Measurements from ENCODE around the gene LLCFC1.

The LLCFC1 gene

DNA sequence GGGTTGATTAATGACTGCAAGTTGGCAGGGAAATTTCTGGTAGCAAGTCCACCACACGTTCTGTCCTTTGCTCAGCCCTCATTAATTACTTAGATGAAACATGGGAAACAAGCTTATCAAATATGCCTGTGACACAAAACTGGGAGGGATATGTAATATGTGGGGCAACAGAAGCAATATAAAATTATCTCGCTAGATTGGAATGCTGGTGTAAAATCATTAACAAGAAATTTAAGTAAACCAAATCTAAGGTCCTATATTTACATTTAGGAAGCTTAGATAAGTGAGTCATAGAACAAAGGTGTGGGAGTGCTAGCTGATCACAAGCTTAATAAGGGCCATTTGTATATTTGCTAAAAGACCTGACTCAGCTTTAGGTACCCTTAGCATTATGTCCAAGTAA, 29.3 kb upstream of the LLCFC1 start:
- DNase-seq (ENCODE audit: low read depth, low spot score) = no peak

DNA sequence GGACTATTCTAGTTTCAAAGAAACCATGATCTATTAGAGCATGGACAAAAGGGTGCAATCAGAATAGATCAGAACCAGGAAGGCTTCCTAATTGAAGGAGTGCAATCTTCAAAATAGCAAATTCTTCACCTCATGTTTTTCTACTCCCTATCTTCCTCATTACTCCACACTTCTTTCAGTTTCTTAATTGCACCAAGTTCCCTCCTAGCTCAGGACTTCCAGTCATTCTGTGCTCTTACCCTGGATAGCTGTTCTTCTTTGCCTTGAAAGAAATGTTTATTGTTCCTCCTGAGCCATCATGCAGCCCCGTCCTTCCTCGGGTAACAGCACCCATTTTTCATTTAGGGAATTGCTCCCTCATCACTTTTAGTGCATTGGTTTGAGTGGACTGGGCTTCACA, 28.8 kb upstream of the LLCFC1 start:
- DNase-seq (ENCODE audit: low read depth, low spot score) = no peak

DNA sequence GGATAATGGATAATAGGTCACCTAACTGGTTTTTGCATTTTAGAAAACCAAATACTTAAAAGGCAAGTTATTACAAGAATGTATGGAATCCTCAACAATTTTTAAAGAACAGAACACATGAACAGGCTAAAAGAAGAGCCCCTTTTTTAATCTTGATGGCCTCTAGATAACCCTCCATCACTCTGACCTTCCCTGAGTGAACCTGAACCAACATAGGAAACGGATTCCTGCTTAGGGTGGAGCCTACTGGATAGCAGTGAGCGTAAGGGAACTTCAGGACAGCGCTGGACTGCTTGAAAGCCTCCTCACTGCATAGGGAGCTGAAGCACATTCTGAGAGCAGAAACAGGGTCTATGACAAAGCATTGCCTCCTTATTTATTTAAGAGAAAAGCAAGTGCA, 26.2 kb upstream of the LLCFC1 start:
- no peak for DNase-seq (ENCODE audit: low read depth, low spot score)

DNA sequence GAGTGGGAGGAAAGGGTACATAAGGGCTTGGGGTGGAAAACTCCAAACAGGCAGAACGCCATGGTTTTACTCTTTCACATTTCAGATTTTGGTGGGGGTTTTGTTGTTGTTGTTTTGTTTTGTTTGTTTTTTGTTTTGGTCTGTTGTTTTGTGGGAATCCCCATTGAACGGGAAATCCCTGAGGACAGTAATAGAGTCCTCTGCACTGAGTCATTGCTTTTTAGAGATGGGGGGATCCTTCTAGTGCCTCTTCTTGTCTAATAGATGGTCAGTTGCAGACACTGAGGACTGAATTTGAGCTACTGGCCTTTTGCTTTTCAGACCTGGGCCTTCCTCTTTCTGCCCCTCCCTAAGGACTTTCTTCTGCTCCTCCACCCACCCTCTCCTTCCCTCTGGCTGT, 25.7 kb upstream of the LLCFC1 start:
- no peak for DNase-seq (ENCODE audit: low read depth, low spot score)

DNA sequence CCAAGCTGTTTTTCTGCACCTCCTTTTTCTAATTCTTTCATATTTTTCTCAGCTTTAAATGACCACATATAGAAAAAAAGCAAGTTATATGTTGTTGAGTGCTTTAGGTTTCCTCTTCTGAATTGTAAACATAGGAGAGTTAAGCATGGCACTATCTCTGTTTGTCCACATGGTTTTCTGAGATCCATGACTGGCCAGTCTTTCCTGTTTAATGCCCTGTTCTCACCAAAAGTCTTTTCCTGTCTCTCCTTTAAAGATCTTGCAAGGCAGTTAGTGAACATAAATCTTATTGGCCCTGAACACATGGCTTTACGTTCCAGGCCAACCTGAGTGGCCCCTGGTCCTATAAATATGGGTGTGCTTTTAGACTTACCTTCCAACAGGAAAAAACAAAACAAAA, 25.2 kb upstream of the LLCFC1 start:
- no peak for DNase-seq (ENCODE audit: low read depth, low spot score)

DNA sequence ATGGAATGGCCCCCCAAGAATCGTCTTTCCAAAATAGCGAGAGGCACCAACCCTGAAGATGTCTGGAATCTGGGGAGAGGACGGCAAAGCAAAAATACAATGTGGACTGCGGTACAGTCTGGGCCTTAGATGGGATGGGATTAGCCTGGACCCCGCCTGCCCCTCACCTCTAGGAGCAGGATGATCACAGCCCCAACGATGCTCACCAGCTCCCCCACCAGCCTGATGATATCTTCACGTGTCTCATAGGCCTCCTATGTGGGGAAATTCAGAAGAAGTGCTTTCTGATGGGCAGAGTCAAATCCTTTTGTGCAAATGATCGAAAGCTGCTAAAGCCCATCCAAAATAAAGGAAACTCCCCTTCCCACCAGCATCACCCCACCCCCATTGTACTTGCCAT, 24.0 kb upstream of the LLCFC1 start:
- DNase-seq (ENCODE audit: low read depth, low spot score) = no peak

DNA sequence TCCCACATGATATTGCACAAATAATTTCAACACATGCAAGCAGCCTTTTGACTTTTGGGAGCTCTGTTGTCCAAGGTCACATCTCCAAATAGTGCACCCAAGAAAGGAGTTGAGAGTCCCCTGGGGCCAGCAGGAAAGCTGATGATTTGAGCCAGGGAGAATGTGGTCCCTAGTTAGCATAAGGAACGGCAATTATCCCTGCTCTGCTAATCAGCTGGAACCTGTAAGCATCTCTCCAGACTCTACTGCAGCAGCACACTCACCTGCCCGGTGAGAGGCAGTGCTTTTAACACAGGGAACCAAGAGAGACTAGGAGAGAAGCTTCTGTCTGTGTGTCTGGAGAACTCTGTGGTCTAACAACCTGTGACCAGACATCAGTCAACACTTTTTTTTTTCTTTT, 22.8 kb upstream of the LLCFC1 start:
- DNase-seq (ENCODE audit: low read depth, low spot score) = no peak

DNA sequence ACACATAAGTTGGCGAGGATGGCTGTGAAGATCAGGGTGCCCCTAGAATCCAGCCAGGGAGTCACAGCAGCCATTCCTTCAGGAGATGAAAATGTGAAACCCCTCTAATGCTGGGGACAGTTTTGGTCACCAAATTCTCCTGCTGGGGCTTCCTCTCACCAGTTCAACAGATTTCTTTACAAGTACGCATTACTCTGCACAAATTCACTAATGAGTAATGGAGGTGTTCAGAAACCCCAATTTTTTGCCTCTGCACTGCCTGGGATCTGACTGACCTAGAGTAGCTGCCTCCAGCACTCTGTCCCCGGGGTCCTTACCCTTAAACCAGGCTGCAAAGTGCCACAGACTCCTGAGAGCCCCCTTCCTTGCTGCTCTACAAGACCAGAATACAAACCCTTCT, 21.8 kb upstream of the LLCFC1 start:
- no peak for DNase-seq (ENCODE audit: low read depth, low spot score)

DNA sequence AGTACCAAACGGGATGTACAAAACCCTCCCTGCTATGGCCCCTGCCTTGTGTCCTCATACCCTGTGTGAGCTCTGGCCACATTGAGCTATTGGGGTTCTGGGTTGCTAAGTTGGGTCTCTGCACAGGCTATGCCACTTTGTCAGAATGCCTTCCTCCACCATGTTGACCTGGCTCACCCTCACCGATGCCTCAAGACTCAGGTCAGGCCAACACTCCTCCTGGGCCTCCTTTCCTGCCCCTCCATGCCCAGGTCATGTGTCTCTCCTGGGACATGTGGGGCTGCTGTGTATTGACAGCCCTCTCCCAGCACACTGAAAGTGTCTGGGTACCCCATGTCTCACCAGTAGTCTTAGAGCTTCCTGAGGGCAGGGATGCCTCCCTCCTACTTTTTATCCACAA, 20.4 kb upstream of the LLCFC1 start:
- no peak for DNase-seq (ENCODE audit: low read depth, low spot score)

DNA sequence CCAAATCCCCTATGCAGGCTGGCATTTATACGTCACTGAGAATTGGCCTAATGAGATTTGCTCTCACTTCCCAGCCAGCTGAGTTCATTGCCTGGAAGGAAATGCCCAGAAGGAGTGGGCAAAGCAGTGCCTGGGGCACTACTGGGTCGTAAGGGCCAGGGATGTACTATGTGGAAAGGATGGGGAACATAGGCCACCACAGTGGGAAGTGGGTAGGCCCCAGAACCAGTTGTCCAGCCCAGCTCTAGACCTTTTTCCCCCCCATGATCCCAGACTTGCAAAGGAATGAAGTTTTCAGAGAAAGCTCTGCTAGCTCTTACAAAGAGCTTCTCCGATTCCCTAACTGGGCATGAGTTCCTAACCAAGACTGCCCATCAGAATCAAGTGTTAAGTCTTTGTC, 19.6 kb upstream of the LLCFC1 start:
- no peak for DNase-seq (ENCODE audit: low read depth, low spot score)

DNA sequence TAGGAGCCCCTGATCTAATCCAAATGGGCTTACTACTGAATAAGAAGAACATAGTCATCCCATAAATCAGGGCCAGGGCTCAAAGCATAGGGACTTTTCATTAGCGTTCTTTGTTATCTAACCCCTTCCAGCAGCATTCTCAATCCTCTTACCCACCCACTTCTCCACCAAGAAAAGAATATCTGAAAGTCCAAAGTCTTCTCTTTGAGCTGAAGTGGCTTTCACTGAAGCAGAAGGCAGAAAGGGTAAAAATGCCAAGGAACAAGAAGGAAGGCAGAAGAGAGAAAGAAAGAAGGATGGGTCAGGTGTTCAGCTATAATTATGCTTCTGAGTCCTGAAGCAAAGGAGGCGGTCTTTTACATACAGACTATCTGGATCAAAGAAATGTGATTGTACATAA, 15.9 kb upstream of the LLCFC1 start:
- no peak for DNase-seq (ENCODE audit: low read depth, low spot score)

DNA sequence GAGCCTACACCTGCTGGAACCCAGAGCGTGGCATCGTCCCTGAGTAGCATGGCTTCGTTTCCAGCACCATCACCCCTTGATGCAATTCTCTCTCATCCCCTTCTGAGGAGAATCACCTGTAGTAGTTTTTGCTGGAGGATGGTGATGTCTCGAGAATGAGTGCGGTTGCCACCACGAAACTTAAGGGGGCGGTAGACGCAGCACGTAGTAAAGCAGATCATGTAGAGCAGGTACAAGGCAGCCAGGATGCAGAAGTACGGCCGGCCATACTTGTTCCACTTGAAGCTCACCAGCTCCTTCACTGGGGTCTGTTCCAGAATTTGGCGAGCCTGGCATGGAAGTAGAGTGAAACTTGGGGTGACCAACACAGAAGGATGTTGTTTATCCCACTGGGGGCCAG, 13.9 kb upstream of the LLCFC1 start:
- no peak for DNase-seq (ENCODE audit: low read depth, low spot score)

DNA sequence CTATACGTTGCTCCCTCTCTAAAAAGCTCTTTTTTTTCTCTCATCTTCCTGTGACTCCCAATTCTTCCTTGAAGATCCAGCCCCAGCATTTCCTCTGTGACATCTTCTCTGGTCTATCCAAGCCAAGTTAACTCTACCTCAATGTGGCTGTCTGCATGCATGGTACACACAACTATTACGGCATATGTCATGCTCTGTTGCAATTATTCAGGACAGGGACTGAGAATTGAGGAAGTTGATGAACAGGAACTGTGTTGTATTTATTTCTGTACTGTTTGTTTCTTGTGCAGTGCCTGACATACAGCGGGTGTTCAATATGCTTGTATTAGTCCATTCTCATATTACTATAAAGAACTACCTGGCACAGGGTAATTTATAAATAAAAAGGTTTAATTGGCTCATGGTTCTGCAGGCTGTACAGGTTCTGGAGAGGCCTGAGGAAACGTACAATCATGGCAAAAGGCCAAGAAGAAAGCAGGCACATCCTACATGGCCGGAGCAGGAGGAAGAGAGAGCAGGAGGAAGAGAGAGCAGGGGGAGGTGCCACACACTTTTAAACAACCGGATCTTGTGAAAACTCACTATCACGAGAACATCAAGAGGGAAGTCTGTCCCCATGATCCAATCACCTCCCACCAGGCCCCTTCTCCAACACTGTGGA, 12.1 kb upstream of the LLCFC1 start:
- no peak for DNase-seq (ENCODE audit: low read depth, low spot score)

DNA sequence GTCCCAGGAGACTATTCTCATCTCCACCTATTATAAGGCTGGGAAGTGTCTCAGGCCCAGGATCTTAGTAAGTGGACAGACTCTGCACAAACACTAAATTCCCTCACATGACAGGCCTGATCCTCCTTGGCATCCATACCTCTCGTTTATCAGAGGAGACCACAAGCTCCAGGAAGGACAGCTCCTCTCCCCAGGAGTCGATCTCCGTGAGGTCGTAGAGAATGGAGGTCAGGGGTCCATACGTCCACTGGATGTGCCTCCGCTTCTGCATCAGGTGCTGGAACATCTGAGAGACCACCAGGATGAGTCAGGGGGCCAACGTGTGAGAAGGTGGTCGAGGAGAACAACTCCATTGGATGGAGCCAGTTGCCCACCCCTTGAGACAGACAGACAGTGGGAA, 11.3 kb upstream of the LLCFC1 start:
- DNase-seq (ENCODE audit: low read depth, low spot score) = no peak

DNA sequence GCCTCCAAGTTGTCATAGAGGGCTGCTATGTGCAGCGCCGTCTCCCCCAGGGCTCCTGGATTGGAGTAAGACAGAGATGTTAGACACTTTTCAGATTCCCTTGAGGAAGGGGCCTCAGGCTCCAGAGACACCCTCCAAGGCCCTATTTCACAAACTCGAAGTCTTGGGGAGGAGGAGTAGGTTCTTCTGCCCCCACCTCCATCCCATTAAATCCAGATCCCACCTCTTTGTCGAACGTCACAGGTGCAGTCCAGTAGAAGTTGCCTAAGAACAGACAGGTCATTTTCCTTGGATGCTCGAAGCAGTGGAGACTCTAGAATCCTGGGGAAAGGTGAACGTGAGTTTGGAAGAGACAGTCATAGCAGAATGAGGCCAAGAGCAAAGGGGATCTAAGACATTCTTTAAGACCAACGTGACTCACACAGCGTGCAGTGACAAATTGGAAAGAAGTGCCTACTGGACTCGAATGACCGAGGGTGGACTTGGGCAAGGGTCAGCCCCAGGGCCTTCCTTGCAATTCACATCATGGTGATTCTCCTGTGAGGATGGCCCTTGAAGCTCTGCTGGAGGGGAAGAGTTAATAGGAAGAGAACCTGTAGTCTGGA, 9.1 kb upstream of the LLCFC1 start:
- DNase-seq (ENCODE audit: low read depth, low spot score) = no peak

DNA sequence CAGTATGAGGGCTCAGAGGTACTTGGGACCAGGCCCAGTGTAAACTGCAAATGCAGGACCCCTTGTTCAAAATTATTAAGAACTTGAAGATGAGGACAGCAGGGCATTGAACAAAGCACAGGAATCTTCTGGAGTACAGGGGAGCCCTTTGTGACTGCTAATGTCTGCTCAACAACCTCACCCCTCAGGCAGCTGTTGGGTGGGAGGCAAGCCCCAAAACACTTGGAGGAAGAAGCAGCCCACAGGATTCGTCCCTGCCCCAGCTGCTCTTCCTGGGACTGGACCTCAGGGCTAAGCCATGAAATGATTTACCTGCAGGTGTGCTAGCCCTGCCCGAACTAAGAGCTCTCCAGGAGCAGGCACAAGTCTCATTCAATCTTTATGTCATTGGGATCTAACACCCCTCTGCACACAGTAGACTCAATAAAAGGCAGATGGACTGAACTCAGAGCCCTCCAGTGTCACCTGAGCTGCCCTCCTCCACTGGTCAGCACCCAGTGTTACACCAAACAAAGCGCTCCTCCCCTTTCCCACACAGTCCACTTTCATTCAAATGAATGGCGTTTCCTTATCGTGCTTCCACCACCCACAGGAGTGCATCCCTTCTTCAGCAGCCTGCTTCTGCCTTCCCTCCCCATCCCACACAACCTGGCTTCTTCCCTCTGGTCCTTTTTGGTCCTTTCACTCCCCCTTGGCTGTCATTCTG, 6.7 kb upstream of the LLCFC1 start:
- DNase-seq (ENCODE audit: low read depth, low spot score) = no peak

DNA sequence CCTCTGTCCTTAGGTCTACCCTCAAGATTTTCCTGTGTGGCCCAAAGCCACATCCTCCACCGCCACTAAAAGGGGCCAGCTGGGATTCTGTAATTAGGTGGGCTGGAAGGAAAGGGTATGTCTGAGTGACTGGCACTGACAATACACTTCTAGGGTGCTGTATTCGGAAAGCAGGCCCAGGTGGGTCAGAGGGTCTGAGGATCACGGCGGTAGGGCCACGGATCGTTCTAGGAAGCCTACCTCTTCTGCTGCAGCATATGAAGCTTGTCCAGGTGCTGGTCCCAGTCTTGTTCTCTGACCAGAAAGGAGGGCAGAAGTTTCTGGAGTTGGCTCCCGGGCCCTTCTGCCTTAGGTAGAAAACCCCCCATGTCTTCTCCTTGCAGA, 6.2 kb upstream of the LLCFC1 start:
- no peak for DNase-seq (ENCODE audit: low read depth, low spot score)

DNA sequence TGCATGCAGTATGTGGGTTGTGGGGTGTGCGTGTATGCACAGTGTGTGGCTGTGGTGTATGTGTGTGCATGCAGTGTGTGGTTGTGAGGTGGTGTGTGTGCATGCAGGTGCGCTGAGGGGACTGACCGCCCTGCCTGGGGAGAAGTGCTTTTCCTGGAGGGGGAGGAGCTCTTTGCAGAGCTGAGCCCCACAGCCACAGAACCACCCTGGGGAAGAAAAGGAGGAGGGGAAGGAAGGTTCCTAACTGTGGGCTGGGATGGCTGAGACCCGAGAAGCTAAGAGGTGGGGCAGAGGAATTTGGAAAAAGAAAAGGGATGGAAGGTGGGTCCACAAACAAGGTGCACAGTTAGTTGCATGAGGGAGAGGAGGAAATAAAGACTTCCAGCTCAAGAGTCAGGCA, 5.7 kb upstream of the LLCFC1 start, which contains the start of gene TRPV5:
Gene TRPV5 (minus strand): TSS at position 123 of the 400 bp plus-strand sequence. CDS start 287 bp downstream, outside the sequence.
- no peak for DNase-seq (ENCODE audit: low read depth, low spot score)

DNA sequence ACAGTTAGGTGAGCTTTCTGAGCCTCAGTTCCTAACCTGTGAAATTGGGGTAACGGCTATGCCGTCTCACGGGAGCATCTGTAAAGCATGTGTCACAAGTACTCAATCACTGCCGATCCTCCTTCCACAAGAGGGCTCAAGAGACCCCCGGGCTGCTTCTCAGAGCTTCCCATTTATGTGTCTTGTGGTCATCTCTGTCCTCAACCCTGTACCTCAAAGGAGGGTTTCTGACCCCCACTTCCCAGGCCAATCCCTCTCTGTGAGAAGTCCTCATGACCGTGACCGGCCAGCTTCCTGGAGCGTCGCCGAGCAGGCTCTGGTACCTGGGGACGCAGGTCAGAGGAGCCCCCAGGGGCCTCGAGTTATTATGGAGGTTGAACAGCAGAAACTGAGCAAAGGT, 5.2 kb upstream of the LLCFC1 start:
- DNase-seq (ENCODE audit: low read depth, low spot score) = no peak

DNA sequence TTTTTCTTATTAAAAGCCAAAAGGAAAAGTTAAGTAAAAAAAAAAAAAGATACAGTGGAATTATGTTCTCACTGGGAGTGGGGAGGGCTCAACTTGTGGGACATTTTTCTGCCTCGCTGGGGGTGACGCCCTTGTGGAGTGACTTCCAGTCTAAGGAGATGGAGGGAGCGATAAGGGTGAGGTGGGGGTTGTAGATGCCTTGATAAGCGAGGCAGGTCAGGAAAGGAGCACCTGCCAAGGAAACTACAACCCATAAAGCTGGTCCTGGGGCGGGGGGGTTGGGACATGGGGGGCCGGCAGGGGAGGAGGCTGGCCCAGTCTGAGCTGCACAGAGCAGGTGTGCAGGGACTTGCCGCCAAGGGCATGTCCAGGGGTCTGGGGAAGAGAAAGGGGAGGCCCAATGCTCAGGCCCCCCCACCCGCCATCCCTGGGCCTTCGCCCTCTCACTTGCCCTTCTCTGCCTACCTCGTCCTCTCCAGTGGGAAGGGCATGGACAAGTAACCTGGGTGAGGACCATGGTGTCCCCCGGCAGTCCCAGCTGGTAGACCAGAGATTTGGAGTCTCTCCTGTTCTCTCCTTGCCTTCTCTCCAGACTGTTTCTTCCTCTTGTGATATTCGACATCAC, 3.2 kb upstream of the LLCFC1 start:
- no peak for DNase-seq (ENCODE audit: low read depth, low spot score)

DNA sequence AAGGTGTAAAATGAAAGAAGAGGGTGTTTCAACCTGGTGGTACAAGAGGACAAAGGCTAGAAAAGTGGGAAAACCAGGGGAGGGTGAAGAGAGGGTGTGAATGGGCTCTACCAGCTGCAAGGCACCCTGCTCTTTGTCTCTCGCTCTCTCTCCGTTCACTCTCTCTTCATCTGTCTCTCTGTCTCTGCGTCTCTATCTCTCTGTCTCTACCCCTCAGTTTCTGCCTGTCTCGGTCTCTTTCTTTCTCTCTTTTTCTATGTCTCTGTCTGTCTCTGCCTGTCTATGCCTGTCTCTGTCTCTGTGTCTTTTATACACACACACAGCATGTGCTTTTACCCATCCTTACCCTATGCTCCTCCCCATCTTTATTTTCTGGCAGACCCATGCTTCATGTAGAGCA, 673 bp upstream of the LLCFC1 start:
- no peak for DNase-seq (ENCODE audit: low read depth, low spot score)

DNA sequence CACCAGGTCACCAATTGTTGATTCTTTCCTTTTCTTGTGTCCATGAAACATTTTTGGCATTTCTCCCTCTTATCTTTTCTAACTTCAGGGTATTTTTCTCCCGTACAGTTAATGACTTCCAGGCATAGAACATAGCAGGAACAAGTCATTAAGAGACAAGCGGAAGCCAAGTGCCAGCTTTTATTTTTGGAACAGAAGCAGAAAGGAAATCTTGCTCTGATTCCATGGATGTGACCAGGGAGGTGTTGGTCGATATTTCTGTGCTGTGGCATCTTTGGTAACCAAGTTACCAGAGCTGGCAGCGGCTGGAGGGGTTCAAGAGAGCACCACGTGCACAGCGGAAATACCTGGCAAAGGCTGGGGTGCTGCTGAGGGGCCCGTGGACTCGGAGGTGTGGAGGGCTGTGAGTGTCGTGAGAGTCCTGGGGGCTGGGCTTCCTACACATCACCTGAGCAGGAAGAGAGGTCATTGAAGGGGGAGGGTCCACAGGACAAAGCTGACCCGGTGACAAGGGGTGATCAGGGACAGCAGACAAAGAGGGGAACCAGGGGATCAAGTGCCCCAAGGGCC, 1.8 kb downstream of the LLCFC1 start:
- no peak for DNase-seq (ENCODE audit: low read depth, low spot score)
